Measurements from ENCODE around the gene VAV2. TPM values are rescaled to one million over a fixed set of nuclear protein-coding genes. Genes with fewer than 3 reads are reported as not detected.

The VAV2 gene
- total RNA-seq, 3 donors from 2014 or later: 5.3 to 9.5 (median 8.8) TPM

DNA sequence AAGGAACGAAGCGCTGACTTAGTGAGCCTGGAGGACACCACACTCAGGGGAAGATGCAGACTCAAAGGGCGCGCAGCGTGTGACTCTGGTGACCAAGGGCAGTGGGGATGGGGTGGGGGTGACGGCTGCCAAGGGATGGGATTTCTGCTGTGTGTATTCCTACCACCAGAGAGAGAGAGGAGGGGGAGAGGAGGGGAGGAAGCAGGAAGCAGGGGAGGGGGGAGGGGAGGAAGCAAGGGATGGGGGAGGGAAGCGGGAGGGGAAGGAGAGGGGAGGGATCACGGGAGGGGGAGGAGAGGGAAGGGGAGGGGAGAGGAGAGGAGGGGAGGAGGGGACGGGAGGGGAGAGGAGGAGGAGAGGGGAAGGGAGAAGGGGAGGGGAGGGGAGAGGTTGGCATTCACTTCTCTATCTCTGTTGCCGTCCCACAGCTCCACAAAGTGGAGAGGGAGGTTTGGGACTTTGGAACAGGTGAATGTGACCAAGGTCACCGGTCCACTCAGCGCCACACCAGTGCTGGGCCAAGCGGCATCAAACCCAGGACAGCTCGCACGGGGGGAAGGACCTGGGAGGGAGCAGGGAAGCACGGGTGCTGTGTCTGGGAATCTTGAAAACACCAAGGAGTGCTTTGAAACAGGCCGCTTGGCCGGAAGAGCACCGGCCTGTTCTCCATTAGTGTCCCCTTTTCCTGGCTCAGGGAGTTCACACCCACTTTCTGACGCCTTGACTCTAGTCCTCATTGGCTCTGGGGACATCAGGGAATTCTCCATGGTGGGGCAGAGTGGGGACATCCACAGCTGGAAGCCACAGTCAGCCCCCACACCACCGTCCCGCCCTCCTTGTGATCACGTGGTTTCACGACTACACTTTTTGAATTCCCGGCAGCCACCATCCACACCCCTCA is 77.4 kb downstream of the VAV2 start:
- TF ChIP-seq POLR2A (IDR thresholded peaks at IDR 0.05) (no peak), POLR2AphosphoS5 (IDR thresholded peaks at IDR 0.05) (no peak)
- TF ChIP-seq, protein P1, sequence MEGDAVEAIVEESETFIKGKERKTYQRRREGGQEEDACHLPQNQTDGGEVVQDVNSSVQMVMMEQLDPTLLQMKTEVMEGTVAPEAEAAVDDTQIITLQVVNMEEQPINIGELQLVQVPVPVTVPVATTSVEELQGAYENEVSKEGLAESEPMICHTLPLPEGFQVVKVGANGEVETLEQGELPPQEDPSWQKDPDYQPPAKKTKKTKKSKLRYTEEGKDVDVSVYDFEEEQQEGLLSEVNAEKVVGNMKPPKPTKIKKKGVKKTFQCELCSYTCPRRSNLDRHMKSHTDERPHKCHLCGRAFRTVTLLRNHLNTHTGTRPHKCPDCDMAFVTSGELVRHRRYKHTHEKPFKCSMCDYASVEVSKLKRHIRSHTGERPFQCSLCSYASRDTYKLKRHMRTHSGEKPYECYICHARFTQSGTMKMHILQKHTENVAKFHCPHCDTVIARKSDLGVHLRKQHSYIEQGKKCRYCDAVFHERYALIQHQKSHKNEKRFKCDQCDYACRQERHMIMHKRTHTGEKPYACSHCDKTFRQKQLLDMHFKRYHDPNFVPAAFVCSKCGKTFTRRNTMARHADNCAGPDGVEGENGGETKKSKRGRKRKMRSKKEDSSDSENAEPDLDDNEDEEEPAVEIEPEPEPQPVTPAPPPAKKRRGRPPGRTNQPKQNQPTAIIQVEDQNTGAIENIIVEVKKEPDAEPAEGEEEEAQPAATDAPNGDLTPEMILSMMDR (IDR thresholded peaks at IDR 0.05): no peak
- no peaks in the 10 kb centered on the region for H3K4me1 ChIP-seq
- no peaks in the 10 kb centered on the region for H3K27me3 ChIP-seq
- no peak overlapping the region for H3K27ac ChIP-seq
- H3K4me3 ChIP-seq: no peak overlapping the region
- no peak for DNase-seq (ENCODE audit: low spot score in 2 of 2)
- intact Hi-C loops (cut with DNase I; ENCODE audit: low total_unique reads): no loop called here
- H3K9me3 ChIP-seq: no peaks in the 10 kb centered on the region
- H3K36me3 ChIP-seq: no peaks in the 10 kb centered on the region

DNA sequence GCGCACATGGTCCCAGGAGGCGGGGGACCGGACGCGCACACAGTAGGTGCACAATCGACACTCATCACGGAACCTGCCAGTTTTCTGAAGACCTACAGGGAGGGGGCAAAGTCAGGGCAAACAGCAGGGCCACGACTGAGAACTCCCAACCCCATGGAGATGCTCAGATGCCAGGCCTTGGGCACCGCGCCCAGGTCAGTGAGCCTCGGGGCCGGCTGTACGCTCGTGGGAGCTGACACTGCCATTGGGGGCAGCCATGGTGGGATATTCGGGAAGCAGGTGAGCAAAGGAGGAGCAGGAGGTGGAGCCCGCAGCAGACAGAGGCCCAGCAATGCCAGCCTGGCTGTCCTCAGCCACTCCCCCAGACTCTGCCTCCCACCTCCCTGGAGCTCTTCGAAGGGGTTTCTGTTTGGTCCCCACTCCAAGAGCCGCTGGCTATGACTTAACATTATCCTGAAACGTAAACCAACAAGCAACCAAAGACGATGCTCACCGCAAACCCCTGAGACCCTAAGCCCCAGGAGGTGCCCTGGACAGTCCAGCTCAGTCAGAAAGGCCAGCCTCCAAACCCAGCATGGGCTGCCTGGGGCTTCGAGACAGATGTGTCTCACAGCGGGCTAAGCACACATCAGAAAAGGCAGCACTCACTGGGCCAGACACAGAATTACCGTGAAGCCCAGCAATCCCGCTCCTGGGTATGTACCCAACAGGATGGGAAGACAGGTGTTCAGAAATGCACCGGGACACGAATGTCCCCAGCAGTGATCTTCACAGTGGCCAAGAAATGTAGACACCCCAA is 78.4 kb downstream of the VAV2 start:
- intact Hi-C loops (cut with DNase I; ENCODE audit: low total_unique reads): no loop called here
- H3K9me3 ChIP-seq: no peaks in the 10 kb centered on the region
- H3K4me3 ChIP-seq: no peak overlapping the region
- no peak overlapping the region for H3K27ac ChIP-seq
- no peaks in the 10 kb centered on the region for H3K36me3 ChIP-seq
- no peak for DNase-seq (ENCODE audit: low spot score in 2 of 2)
- TF ChIP-seq, protein P1 (IDR thresholded peaks at IDR 0.05): no peak
- no peak for TF ChIP-seq POLR2A (IDR thresholded peaks at IDR 0.05)
- no peak for TF ChIP-seq POLR2AphosphoS5 (IDR thresholded peaks at IDR 0.05)
- H3K27me3 ChIP-seq: no peaks in the 10 kb centered on the region
- no peaks in the 10 kb centered on the region for H3K4me1 ChIP-seq

DNA sequence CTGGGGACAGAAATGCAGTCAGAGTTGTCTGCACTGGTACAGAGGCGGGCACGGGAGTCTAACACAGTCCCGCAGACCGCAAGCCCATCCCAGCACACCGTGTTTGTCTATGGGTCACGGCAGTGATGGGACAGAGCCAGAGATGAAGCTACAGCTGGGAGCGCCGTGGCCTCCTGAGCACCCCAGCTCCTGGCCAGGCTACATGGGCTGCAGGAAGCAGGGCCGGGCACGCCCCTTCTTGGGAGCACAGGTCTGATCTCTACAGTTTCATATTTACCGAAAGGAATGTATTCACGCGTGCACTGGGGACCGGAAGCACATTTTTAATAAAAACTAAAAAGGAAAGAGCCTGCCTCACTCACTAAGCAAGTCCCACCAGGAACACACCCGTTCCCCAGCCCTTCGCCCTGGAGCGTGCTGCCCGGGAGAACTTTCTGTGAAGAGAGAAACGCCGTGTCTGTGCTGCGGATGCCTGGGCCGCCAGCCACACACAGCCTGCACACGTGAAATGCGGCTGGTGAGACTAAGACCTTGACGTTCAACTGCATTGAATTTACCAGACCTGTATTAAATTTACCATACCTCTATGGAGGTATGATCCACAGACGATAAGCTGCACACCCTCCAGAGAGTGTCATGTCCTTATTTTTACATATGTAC is 81.1 kb downstream of the VAV2 start:
- DNase-seq (ENCODE audit: low spot score in 2 of 2): no peak
- H3K27me3 ChIP-seq: no peaks in the 10 kb centered on the region
- H3K4me3 ChIP-seq: peak overlapping the region in 2 of 3 donors; percentile 13 to 20
- intact Hi-C loops (cut with DNase I; ENCODE audit: low total_unique reads): no loop called here
- no peaks in the 10 kb centered on the region for H3K36me3 ChIP-seq
- H3K4me1 ChIP-seq: no peaks in the 10 kb centered on the region
- TF ChIP-seq, protein P1 (IDR thresholded peaks at IDR 0.05): no peak
- no peak for TF ChIP-seq POLR2A (IDR thresholded peaks at IDR 0.05)
- TF ChIP-seq POLR2AphosphoS5 (IDR thresholded peaks at IDR 0.05): no peak
- no peak overlapping the region for H3K27ac ChIP-seq
- no peaks in the 10 kb centered on the region for H3K9me3 ChIP-seq

DNA sequence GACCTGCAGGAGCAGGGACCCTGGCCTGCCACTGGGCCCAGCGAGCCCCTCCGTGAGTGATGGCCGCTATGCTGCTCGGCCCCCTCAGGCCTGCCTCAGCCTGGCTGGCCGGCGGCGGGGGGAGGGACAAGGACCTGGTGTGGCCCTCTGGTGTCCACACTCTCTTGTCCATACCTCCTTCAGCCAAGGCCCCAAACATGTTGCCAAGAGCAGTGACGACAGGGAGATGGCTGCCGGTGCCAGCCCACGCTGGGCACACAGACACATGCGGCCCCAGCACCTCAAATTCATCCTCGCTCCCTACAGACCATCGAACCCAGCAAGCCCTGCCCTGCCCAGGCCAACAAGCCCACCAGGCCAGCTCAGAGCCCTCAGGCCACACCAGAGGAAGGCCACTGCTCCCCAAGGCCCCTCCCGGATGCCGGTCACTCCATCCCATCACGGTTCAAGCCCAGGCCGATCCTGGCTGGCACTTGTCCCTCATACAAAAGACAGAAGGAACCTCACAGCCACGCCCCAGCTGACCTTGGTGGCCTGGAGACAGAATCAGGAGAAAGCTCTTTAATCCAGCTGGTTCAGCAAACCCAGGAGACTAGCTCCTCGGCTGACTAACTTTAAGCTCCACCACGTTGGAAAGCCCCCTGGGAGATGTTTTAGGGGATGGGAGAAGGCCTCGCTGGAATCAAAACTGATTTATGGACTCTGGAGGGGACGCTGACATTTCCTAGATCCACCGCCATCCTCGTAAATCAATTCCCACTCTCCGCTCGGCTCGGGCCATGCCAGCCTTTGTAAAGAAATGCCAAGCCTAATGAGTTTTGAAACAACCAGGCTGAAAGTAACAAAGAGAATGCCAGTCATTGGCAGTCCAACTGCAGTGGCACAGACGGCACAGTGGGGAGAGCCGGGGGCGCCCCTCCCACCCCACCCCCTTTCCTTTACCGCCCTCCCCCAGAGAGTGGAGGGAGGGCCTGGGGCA is 84.9 kb downstream of the VAV2 start:
- H3K27ac ChIP-seq: no peak overlapping the region
- no peaks in the 10 kb centered on the region for H3K9me3 ChIP-seq
- H3K4me3 ChIP-seq: no peak overlapping the region
- intact Hi-C loops (cut with DNase I; ENCODE audit: low total_unique reads): no loop called here
- TF ChIP-seq POLR2AphosphoS5 (IDR thresholded peaks at IDR 0.05) (no peak), POLR2A (IDR thresholded peaks at IDR 0.05) (no peak)
- TF ChIP-seq, protein P1 (IDR thresholded peaks at IDR 0.05): no peak
- H3K4me1 ChIP-seq: no peaks in the 10 kb centered on the region
- no peaks in the 10 kb centered on the region for H3K27me3 ChIP-seq
- no peaks in the 10 kb centered on the region for H3K36me3 ChIP-seq
- no peak for DNase-seq (ENCODE audit: low spot score in 2 of 2)

Data from breast epithelium (tissue), 4 donors.